Stimulated activated naive CD8-positive, alpha-beta T cell treated with anti-CD3 and anti-CD28 coated beads, Interleukin-15, Interleukin-2, amounts not matched to agents 100 ng/mL and 50 ng/mL, for 24 hours (primary cell): ENCODE data around the gene GRIN1.
A peak's percentile ranks its signal among the peaks of the same experiment; 100 is the strongest.

ENCODE experiments used
- H3K27ac Mint-ChIP-seq: one replicate; pipeline ENCODE4 v1.8.0; 2021; ENCODE audit warnings: mild to moderate bottlenecking, mixed read lengths
- H3K27me3 Mint-ChIP-seq: one replicate; pipeline ENCODE4 v1.8.0; 2021; ENCODE audit warnings: mixed read lengths
- H3K36me3 Mint-ChIP-seq: one replicate; pipeline ENCODE4 v1.8.0; 2021; ENCODE audit warnings: low read depth, mixed read lengths
- H3K4me1 Mint-ChIP-seq: one replicate; pipeline ENCODE4 v1.8.0; 2021; ENCODE audit warnings: low read depth, mixed read lengths
- H3K4me3 Mint-ChIP-seq: one replicate; pipeline ENCODE4 v1.8.0; 2021; ENCODE audit warnings: mild to moderate bottlenecking, mixed read lengths
- H3K9me3 Mint-ChIP-seq: one replicate; pipeline ENCODE4 v1.8.0; 2021; ENCODE audit warnings: mixed read lengths

GRIN1 gene

DNA sequence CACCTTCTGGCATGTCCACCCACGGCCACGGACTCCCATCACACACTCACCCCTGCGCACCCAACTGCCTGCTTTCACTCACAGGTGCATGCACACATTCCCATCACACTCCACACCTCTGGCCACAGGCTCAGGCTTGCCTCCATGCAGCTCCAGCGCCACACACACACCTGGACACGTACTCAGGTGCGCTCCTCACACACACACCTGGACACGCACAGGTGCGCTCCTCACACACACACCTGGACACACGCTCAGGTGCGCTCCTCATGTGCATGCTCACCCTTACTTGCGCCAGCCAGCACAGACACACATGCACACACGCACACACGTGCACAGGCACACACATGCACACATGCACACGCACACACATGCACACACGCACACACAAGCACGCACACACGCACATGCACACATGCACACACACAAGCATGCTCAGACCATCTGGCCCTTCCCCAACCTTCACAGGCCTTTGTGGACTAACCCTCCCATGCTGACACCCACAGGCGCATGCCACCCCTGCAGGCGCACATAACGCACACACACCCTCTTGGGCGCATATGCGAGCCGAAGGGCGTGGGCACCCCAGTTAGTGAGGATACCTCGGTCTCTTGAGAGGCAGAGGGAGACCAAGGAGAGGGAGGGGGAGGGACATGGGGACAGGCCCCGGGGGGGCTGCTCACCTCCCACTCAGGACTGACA lies 8.3 kb downstream of the GRIN1 start:
- H3K27me3 Mint-ChIP-seq: peaks cover 14% of the 10 kb centered on the region
- no peaks in the 10 kb centered on the region for H3K9me3 Mint-ChIP-seq
- peaks cover 14% of the 10 kb centered on the region for H3K4me1 Mint-ChIP-seq
- H3K4me3 Mint-ChIP-seq: no peak overlapping the region
- no peak overlapping the region for H3K27ac Mint-ChIP-seq
- H3K36me3 Mint-ChIP-seq: no peaks in the 10 kb centered on the region

DNA sequence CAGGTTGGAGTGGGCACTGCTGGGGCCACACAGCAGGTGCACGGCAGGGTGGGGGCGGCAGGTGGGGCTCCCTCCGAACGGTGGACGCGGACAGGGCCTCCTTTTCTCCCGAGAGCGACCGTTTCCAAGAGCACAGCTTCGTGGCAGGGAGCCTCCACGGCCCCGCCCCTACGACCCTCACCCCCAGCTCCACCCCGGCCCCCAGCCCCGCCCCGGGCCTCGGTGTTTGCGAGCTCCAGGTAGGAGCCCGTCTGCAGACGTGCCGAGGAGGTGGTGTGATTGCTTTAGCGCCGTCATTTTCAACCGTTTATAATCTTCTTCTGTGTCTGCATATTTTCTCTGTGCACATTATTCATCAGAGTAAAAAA lies 8.8 kb downstream of the GRIN1 start:
- Mint-ChIP-seq H3K4me1 (peaks cover 14% of the 10 kb centered on the region), H3K4me3 (no peak overlapping the region), H3K27me3 (peaks cover 10% of the 10 kb centered on the region), H3K36me3 (no peaks in the 10 kb centered on the region), H3K27ac (no peak overlapping the region), H3K9me3 (no peaks in the 10 kb centered on the region)

DNA sequence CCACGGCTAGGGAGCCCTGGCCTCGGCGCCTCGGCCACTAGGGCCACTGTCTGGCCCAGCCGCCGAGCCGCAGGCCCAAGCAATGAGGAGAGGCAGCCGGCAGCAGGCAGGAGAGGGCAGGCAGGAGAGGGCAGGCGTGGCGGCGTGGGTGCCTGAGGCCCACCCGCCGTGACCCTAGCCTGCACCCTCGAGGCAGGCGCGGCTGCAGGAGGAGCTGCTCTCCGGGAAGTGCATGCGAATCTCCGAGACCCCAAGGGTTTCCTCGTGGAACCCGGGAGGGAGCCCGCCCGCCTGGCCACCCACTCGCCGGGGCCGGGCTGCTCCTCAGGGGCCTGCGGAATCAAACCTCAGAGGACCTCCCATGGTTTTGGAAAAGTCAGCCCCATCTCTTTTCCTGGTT lies 9.3 kb downstream of the GRIN1 start:
- no peaks in the 10 kb centered on the region for H3K36me3 Mint-ChIP-seq
- H3K27me3 Mint-ChIP-seq: peaks cover 10% of the 10 kb centered on the region
- no peak overlapping the region for H3K27ac Mint-ChIP-seq
- H3K9me3 Mint-ChIP-seq: no peaks in the 10 kb centered on the region
- H3K4me1 Mint-ChIP-seq: peaks cover 14% of the 10 kb centered on the region
- no peak overlapping the region for H3K4me3 Mint-ChIP-seq

DNA sequence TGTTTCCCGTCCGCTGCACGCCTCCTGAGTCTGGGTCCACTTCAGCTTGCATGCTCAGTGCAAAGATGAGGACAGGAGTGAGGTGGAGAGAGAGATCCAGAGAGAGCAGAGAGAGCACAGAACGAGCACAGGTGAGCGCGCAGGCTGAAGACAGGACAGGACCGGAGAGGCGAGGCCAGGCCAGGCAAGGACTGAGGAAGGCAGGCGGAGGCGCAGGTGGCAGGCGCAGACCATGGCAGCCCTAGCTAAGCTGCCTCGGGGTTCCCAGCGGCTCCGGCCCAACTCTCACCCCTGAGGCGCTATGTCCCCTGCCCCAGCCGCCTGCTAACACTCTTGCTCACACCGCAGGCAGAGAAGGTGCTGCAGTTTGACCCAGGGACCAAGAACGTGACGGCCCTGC lies 9.7 kb downstream of the GRIN1 start:
- H3K27me3 Mint-ChIP-seq: peaks cover 8% of the 10 kb centered on the region
- no peak overlapping the region for H3K27ac Mint-ChIP-seq
- H3K4me1 Mint-ChIP-seq: peaks cover 14% of the 10 kb centered on the region
- H3K36me3 Mint-ChIP-seq: no peaks in the 10 kb centered on the region
- no peaks in the 10 kb centered on the region for H3K9me3 Mint-ChIP-seq
- H3K4me3 Mint-ChIP-seq: no peak overlapping the region

DNA sequence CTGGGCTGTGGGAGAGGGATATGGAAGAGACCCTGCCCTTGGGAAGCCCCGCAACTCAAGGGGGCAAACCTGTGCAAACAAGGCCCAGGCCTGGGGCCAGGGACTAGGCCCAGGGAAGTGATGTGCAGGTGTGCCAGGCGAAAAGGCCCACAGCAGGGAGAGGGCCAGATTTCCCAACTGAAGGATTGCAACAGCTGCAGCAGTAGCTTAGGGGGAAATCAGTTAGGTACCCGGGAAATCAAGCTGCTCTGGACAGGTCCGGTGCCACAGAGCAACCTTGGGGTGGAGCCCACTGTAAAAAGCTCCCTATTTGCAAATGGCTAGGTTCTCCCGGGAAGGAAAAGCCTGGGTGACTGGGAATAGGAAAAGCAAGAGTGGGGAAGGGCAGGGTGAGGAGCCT lies 10.4 kb downstream of the GRIN1 start:
- Mint-ChIP-seq H3K4me1 (peaks cover 14% of the 10 kb centered on the region), H3K27me3 (peaks cover 3% of the 10 kb centered on the region), H3K27ac (no peak overlapping the region), H3K9me3 (no peaks in the 10 kb centered on the region), H3K36me3 (no peaks in the 10 kb centered on the region), H3K4me3 (no peak overlapping the region)

DNA sequence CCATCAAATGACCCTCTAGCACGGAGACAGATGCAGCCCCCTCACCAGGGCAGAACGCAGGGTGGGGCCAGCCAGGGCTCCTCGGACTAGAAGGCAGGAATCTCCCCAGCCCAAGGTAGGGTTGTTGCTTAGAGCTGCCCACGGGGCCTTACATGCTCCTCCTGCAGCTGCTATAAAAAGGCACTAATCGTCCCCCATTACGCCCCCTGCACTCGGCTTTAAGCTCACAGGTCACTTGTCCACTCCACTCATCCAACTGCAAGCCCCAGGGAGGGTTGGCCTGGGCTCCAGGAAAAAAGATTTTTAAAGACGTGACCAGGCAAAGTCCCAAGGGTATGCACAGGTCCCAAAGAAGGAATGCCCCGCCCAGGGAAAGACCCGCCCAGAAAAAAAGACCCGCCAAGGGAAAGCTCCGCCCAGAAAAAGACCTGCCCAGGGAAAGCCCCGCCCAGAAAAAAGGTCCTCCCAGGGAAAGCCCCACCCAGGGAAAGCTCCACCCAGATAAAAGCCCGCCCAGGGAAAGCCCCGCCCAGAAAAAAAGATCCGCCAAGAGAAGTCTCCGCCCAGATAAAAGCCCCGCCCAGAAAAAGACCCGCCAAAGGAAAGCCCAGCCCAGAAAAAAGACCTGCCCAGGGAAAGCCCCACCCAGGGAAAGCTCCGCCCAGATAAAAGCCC lies 11.1 kb downstream of the GRIN1 start:
- Mint-ChIP-seq H3K4me3 (no peak overlapping the region), H3K36me3 (no peaks in the 10 kb centered on the region), H3K9me3 (no peaks in the 10 kb centered on the region)

DNA sequence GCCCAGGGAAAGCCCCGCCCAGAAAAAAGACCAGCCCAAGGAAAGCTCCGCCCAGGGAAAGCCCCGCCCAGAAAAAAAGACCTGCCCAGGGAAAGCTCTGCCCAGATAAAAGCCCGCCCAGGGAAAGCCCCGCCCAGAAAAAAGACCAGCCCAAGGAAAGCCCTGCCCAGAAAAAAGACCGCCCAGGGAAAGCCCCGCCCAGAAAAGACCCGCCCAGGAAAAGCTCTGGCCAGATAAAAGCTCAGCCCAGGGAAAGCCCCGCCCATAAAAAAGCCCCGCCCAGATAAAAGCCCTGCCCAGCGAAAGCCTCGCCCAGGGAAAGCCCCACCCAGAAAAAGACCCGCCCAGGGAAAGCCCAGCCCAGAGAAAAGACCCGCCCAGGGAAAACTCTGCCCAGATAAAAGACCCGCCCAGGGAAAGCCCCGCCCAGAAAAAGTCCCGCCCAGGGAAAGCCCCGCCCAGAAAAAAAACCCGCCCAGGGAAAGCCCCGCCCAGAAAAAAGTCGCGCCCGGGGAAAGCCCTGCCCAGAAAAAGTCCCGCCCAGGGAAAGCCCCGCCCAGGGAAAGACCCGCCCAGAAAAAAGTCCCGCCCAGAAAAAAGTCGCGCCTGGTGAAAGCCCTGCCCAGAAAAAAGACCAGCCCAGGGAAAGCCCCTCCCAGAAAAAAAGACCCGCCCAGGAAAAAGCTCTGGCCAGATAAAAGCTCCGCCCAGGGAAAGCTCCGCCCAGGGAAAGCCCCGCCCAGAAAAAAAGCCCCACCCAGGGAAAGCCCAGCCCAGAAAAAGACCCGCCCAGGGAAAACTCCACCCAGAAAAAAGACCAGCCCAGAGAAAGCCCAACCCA lies 11.9 kb downstream of the GRIN1 start:
- Mint-ChIP-seq H3K4me3 (no peak overlapping the region), H3K9me3 (no peaks in the 10 kb centered on the region), H3K27me3 (peaks cover 11% of the 10 kb centered on the region), H3K36me3 (no peaks in the 10 kb centered on the region), H3K4me1 (peaks cover 14% of the 10 kb centered on the region), H3K27ac (no peak overlapping the region)

More for the DNA sequence above, 11.1 kb downstream of the GRIN1 start:
- H3K27me3 Mint-ChIP-seq: peaks cover 8% of the 10 kb centered on the region
- H3K4me1 Mint-ChIP-seq: peaks cover 14% of the 10 kb centered on the region
- H3K27ac Mint-ChIP-seq: no peak overlapping the region

DNA sequence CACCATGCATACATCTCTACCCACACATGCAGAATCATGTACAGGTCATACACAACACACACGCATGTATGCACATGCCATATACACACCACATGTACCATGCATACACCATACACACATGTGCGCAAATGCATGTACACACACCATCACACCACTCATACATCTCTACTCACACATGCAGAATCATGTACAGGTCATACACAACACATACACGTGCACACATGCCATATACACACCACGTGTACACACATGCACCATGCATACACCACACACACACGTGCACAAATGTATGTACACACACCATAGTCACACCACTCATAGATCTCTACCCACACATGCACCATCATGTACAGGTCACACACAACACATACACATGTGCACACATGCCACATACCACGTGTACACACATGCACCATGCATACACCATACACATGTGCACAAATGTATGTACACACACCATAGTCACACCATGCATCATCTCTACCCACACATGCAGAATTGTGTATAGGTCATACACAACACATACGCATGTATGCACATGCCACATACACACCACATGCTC lies 14.0 kb downstream of the GRIN1 start:
- Mint-ChIP-seq H3K27ac (no peak overlapping the region), H3K4me1 (peaks cover 20% of the 10 kb centered on the region), H3K4me3 (no peak overlapping the region), H3K27me3 (peaks cover 16% of the 10 kb centered on the region), H3K36me3 (no peaks in the 10 kb centered on the region), H3K9me3 (no peaks in the 10 kb centered on the region)

DNA sequence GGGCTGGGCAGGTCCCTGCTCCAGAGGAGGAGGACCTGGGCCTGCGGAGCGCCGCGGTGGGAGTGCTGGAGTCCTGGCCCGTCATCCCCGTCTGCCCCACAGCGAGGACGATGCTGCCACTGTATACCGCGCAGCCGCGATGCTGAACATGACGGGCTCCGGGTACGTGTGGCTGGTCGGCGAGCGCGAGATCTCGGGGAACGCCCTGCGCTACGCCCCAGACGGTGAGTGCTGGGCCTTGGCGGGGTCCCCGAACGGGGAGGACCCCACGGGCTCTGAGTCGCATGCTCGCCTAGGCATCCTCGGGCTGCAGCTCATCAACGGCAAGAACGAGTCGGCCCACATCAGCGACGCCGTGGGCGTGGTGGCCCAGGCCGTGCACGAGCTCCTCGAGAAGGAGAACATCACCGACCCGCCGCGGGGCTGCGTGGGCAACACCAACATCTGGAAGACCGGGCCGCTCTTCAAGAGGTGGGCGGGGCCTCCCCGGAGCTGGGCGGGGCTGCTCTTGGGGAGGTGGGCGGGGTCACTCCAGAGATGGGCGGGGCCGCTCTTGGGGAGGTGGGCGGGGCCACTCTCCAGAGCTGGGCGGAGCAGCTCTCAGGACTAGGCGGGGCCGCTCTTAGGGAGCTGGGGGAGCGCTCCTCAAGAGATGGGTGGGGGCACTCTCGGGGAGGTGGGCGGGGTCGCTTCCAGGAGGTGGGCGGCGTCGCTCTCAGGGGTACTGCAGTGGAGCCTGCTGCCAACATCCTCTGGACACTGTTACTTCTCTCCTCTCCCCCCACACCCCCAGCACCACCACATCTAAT lies 17.8 kb downstream of the GRIN1 start:
- Mint-ChIP-seq H3K36me3 (no peaks in the 10 kb centered on the region), H3K4me1 (peaks cover 15% of the 10 kb centered on the region), H3K4me3 (peak overlapping the region; percentile 47), H3K27me3 (peaks cover 33% of the 10 kb centered on the region), H3K27ac (no peak overlapping the region), H3K9me3 (no peaks in the 10 kb centered on the region)

DNA sequence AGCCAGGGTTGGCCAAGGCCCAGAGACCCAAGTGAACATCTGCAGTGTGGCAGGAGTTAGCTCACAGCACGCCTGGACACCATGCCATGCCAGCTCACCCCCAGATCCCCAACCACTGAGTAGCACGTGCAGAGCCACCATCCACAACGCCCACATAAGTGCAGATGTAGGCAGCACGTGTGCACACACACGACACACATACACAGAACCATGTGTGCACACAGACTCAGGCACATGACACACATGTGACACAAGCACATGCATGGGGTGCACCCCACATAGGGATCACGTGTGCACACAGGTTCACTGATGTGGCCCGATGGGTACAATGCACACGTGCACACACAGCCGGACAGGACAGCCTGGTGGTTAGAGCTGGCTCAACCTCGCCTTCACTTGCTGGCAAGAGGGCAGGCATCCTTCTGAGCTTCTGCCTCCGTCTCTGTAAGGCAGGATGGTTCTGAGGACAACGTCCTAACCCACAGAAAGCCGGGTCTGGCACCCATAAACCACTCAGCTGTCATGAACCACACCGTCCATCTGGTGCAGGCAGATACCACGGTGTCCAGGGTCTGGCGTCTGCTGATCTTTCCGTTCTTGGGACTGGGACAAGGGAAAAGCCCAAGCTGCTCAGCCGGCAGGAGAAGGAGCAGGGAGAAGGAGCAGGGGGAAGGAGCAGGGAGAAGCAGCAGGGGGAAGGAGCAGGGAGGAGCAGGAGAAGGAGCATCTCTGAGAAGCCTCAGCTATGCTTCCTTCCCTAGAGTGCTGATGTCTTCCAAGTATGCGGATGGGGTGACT lies 18.9 kb downstream of the GRIN1 start:
- no peaks in the 10 kb centered on the region for H3K9me3 Mint-ChIP-seq
- H3K4me1 Mint-ChIP-seq: peaks cover 12% of the 10 kb centered on the region
- H3K27me3 Mint-ChIP-seq: peaks cover 34% of the 10 kb centered on the region
- H3K36me3 Mint-ChIP-seq: no peaks in the 10 kb centered on the region
- H3K4me3 Mint-ChIP-seq: no peak overlapping the region
- no peak overlapping the region for H3K27ac Mint-ChIP-seq

DNA sequence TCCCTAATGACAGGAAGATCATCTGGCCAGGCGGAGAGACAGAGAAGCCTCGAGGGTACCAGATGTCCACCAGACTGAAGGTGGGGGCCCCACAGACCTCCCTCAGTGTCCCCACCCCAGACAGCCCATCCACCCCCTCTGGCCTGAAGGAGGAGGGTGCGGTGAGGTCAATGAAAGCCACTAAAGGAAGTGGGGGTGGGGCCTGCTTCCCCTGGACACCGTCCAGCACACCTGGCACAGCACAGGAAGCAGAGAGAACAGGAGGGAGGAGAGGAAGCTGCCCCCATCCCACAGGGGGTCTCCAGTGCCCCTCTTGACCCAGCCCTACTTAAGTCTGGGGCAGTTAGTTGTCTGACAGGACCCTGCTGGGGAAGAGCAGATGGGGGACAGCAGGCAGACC lies 19.7 kb downstream of the GRIN1 start:
- no peak overlapping the region for H3K4me3 Mint-ChIP-seq
- H3K4me1 Mint-ChIP-seq: peaks cover 12% of the 10 kb centered on the region
- H3K9me3 Mint-ChIP-seq: no peaks in the 10 kb centered on the region
- no peaks in the 10 kb centered on the region for H3K36me3 Mint-ChIP-seq
- H3K27me3 Mint-ChIP-seq: peaks cover 40% of the 10 kb centered on the region
- H3K27ac Mint-ChIP-seq: no peak overlapping the region

DNA sequence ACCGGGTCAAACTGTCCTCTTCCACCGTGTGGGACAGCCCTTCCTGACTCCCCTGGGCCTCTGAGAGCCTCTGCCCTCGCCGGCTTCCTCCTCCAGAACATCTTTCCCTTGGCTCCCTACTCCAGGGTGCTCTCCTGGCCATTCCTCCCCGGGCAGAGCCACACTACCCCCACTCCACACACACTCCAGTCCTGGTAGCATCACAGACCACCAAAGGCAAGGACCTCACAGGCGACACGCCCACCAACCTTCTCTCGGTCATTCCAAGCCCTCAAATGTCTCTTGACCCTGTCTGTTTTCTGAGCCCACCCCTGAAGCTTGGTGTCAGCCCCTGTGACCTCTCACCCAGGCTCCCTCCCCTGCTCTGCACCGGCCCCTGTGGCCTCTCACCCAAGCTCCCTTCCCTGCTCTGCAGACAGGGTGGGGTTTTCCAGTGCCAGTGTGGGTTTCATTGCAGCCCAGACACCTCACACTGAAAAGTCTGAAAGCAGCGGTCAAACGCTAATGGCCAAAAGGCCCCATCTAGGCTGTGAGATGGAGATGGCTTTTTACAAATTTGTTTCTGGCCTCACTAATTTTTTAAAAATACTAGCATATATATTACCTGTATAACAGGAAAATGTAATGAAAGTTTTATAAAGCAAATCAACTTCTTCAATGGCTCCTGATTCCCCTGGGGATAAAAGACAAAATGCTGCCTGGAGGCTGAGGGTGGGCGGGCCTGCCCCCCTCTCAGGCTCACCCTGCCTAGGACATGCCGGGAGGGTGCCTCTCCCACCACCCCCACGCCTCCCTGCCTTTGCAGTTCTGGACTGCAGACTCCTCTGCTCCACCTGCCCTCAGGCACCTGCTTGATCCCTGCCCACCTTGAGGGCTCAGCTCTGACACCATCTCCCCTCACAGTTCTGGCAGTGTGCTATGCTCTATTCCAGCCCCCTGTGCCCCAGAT lies 20.4 kb downstream of the GRIN1 start:
- Mint-ChIP-seq H3K36me3 (no peaks in the 10 kb centered on the region), H3K4me1 (peaks cover 12% of the 10 kb centered on the region), H3K27ac (no peak overlapping the region), H3K9me3 (no peaks in the 10 kb centered on the region), H3K4me3 (no peak overlapping the region), H3K27me3 (peaks cover 40% of the 10 kb centered on the region)

DNA sequence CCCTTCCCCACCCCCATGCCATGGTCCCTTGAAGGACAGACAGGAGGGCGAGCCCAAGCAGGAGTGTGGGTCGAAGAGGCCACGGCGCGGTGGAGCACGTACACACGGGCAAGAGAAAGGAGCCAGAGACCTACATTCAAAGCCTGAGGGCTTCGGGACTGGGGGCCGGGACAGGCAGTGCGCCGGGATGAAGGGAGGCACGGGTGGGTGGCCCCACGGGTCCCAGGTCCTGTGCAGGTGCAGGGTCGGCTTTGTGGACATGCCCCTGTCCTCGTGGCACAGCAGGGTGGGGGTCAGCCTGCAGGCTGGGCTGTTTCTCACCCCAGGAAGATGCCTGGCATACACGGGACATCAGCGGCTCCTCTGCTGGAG lies 21.1 kb downstream of the GRIN1 start:
- H3K4me1 Mint-ChIP-seq: peaks cover 12% of the 10 kb centered on the region
- H3K27me3 Mint-ChIP-seq: peaks cover 36% of the 10 kb centered on the region
- no peak overlapping the region for H3K4me3 Mint-ChIP-seq
- no peaks in the 10 kb centered on the region for H3K9me3 Mint-ChIP-seq
- no peaks in the 10 kb centered on the region for H3K36me3 Mint-ChIP-seq
- H3K27ac Mint-ChIP-seq: no peak overlapping the region
